Panc1 (cell line): ENCODE measurements around the gene LRCH1. TPM values are rescaled to one million over a fixed set of nuclear protein-coding genes. Genes with fewer than 3 reads are reported as not detected.

Source experiments
- ATAC-seq: fragments of 200-7000 bp; cut with Tn5 transposase; 2 replicates; pipeline ENCODE4 v1.9.1; 2020; ENCODE audit warnings: mild to moderate bottlenecking, moderate library complexity
- BruUV-seq: library from RNA; stranded (reverse); fragments of 400-500 nt; replicated peaks from 2 replicates; lab custom pipeline; 2021; lab: Mats Ljungman, UMichigan
- CTCF ChIA-PET: fragments of 300-600 bp; sonication (Branson Sonifier 250); formaldehyde crosslinking; loops from one replicate; lab custom pipeline; 2022; ENCODE audit warnings: antibody characterized with exemption; lab: Charles Lee
- POLR2A ChIA-PET: fragments of 300-600 bp; sonication (Branson Sonifier 250); formaldehyde crosslinking; loops from one replicate; lab custom pipeline; 2022; ENCODE audit warnings: antibody characterized with exemption; lab: Charles Lee
- DNase-seq: peaks from one replicate; pipeline ENCODE4 v3.0.0-alpha.2; 2010; ENCODE audit warnings: low read depth, low spot score
- H3K27ac ChIP-seq: 2 replicates; pipeline ENCODE4 v1.5.1; 2011; ENCODE audit warnings: mild to moderate bottlenecking, low read length, inconsistent platforms
- H3K27me3 ChIP-seq: fragments of 200-500 bp; sonication (Bioruptor generic); 2 replicates; pipeline ENCODE4 v1.6.0; 2014; ENCODE audit warnings: low read length, inconsistent platforms; ENCODE audit not compliant: control insufficient read depth, insufficient read depth
- H3K36me3 ChIP-seq: fragments of 200-500 bp; sonication (Bioruptor generic); 2 replicates; pipeline ENCODE4 v1.5.1; 2014; ENCODE audit warnings: inconsistent platforms, mild to moderate bottlenecking, low read length, moderate library complexity; ENCODE audit not compliant: control insufficient read depth, insufficient read depth
- H3K4me1 ChIP-seq: 2 replicates; pipeline ENCODE4 v1.5.1; 2011; ENCODE audit warnings: inconsistent platforms, mild to moderate bottlenecking, low read length, moderate library complexity; ENCODE audit not compliant: control insufficient read depth, insufficient read depth
- H3K4me3 ChIP-seq, 2 experiments: 2 replicates each; pipeline ENCODE4 v1.5.1; 2011 to 2012; ENCODE audit warnings: low read depth in 2 of 2, low read length in 2 of 2, mild to moderate bottlenecking in 2 of 2, inconsistent platforms in 1 of 2, moderate library complexity in 1 of 2
- H3K9me3 ChIP-seq: fragments of 200-500 bp; sonication (Bioruptor generic); 2 replicates; pipeline ENCODE4 v1.5.1; 2014; ENCODE audit warnings: low read depth, mild to moderate bottlenecking, inconsistent platforms, low read length, moderate library complexity; ENCODE audit not compliant: control insufficient read depth, insufficient read depth
- POLR2AphosphoS5 ChIP-seq: IDR thresholded peaks from 2 replicates; pipeline ENCODE4 v1.6.1; 2012; ENCODE audit warnings: mild to moderate bottlenecking, low read depth, low read length, moderate library complexity
- SIN3A ChIP-seq: IDR thresholded peaks from 2 replicates; pipeline ENCODE4 v1.6.1; 2012; ENCODE audit warnings: low read depth, mild to moderate bottlenecking, low read length, moderate library complexity, borderline replicate concordance; ENCODE audit not compliant: insufficient read depth
- TCF7L2 ChIP-seq: IDR thresholded peaks from 2 replicates; pipeline ENCODE4 v1.6.1; 2011; ENCODE audit warnings: mild to moderate bottlenecking, low read depth, low read length, inconsistent platforms
- in situ Hi-C: cut with HindIII; loops from 2 replicates; pipeline ENCODE4 v1.10.0; 2016; ENCODE audit warnings: low sequenced_read_pairs, low pct_unique_long_range_greater_than_20kb
- intact Hi-C: fragments of 100-400 bp; cut with micrococcal nuclease; formaldehyde crosslinking; loops from one replicate; pipeline ENCODE4 v1.10.0; 2022; ENCODE audit not compliant: unreplicated experiment
- total RNA-seq: library from RNA; stranded (reverse); gene quantifications from one replicate; pipeline ENCODE4 v1.2.1, GENCODE V29; 2021; ENCODE audit not compliant: unreplicated experiment
- TF ChIP-seq, protein P1 (sequence below): fragments of 450-650 bp; IDR thresholded peaks from 2 replicates; pipeline ENCODE4 v1.5.1; 2017; ENCODE audit warnings: mild to moderate bottlenecking
- TF ChIP-seq, protein P2 (sequence below), 2 experiments: IDR thresholded peaks; 2 replicates each; pipeline ENCODE4 v1.6.1; 2011 to 2012; ENCODE audit warnings: low read depth in 2 of 2, control low read depth in 1 of 2, low read length in 1 of 2, mild to moderate bottlenecking in 1 of 2, moderate library complexity in 1 of 2; ENCODE audit not compliant: insufficient read depth in 1 of 2

Gene LRCH1
- total RNA-seq, 1 experiment from 2014 or later, result 7.9 TPM

DNA sequence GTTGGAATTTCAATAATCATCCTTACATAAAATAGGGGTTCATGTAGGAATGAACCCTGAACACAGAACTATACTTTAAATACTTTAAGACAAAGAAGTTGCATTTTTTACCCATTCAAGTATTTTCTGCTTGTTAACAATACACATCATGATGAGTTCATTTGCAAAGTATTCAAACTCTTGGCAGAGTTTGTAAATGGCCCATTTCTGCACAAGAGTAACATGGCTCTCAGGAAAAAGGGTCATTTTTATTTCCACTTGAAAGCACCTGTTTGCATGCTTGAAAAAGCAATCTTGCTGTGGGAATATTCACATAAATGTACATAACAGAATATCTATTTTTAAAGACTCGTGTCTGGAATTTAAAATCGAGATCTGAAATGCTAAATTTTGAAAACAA lies 225.9 kb downstream of the LRCH1 start:
- no peak overlapping the region for H3K27ac ChIP-seq
- no peaks in the 10 kb centered on the region for H3K27me3 ChIP-seq
- POLR2A ChIA-PET, result no interaction called here
- no peaks in the 10 kb centered on the region for H3K4me1 ChIP-seq
- ATAC-seq (no peak), DNase-seq (no peak)
- intact Hi-C loops (no loop called here), in situ Hi-C loops (no loop called here)
- TF ChIP-seq, protein P1, sequence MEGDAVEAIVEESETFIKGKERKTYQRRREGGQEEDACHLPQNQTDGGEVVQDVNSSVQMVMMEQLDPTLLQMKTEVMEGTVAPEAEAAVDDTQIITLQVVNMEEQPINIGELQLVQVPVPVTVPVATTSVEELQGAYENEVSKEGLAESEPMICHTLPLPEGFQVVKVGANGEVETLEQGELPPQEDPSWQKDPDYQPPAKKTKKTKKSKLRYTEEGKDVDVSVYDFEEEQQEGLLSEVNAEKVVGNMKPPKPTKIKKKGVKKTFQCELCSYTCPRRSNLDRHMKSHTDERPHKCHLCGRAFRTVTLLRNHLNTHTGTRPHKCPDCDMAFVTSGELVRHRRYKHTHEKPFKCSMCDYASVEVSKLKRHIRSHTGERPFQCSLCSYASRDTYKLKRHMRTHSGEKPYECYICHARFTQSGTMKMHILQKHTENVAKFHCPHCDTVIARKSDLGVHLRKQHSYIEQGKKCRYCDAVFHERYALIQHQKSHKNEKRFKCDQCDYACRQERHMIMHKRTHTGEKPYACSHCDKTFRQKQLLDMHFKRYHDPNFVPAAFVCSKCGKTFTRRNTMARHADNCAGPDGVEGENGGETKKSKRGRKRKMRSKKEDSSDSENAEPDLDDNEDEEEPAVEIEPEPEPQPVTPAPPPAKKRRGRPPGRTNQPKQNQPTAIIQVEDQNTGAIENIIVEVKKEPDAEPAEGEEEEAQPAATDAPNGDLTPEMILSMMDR, result no peak
- TF ChIP-seq SIN3A (no peak), POLR2AphosphoS5 (no peak), TCF7L2 (no peak)
- TF ChIP-seq, protein P2, sequence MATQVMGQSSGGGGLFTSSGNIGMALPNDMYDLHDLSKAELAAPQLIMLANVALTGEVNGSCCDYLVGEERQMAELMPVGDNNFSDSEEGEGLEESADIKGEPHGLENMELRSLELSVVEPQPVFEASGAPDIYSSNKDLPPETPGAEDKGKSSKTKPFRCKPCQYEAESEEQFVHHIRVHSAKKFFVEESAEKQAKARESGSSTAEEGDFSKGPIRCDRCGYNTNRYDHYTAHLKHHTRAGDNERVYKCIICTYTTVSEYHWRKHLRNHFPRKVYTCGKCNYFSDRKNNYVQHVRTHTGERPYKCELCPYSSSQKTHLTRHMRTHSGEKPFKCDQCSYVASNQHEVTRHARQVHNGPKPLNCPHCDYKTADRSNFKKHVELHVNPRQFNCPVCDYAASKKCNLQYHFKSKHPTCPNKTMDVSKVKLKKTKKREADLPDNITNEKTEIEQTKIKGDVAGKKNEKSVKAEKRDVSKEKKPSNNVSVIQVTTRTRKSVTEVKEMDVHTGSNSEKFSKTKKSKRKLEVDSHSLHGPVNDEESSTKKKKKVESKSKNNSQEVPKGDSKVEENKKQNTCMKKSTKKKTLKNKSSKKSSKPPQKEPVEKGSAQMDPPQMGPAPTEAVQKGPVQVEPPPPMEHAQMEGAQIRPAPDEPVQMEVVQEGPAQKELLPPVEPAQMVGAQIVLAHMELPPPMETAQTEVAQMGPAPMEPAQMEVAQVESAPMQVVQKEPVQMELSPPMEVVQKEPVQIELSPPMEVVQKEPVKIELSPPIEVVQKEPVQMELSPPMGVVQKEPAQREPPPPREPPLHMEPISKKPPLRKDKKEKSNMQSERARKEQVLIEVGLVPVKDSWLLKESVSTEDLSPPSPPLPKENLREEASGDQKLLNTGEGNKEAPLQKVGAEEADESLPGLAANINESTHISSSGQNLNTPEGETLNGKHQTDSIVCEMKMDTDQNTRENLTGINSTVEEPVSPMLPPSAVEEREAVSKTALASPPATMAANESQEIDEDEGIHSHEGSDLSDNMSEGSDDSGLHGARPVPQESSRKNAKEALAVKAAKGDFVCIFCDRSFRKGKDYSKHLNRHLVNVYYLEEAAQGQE (IDR thresholded peaks at IDR 0.05; ENCODE audit: insufficient read depth in 1 of 2, low read depth in 2 of 2, low read length in 1 of 2), result no peak
- H3K9me3 ChIP-seq, result no peaks in the 10 kb centered on the region
- CTCF ChIA-PET, result no interaction called here
- H3K4me3 ChIP-seq, result no peak overlapping the region
- H3K36me3 ChIP-seq, result peaks cover 48% of the 10 kb centered on the region
- BruUV-seq, result no TSS peak

DNA sequence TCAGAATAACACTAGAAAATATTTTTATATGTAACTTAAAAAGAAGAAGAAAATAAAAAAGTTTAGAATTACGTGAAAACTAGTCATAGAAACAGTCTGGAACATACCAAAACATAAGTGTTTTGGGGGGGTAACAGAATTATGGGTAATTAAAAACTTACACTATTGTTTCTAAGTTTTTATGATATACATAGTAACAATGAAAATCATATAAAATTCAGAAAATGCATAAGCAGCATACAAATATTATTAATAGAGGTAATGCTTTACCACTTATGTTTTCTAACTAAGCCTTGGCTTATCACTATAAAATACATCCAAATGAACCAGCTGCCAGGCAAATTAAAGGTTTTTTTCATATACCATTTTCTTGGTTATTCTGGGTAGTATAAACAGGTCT lies 229.1 kb downstream of the LRCH1 start:
- TF ChIP-seq SIN3A, result no peak
- TF ChIP-seq, protein P1, result no peak
- TF ChIP-seq, protein P2 (IDR thresholded peaks at IDR 0.05; ENCODE audit: insufficient read depth in 1 of 2, low read depth in 2 of 2, low read length in 1 of 2), result no peak
- no peak for TF ChIP-seq POLR2AphosphoS5
- TF ChIP-seq TCF7L2, result no peak
- no TSS peak for BruUV-seq
- peaks cover 45% of the 10 kb centered on the region for H3K36me3 ChIP-seq
- in situ Hi-C loops, result no loop called here
- intact Hi-C loops, result no loop called here
- DNase-seq, result no peak
- POLR2A ChIA-PET, result no interaction called here
- no peak overlapping the region for H3K4me3 ChIP-seq
- no peak overlapping the region for H3K27ac ChIP-seq
- H3K4me1 ChIP-seq, result no peaks in the 10 kb centered on the region
- no peak for ATAC-seq
- CTCF ChIA-PET, result no interaction called here
- no peaks in the 10 kb centered on the region for H3K9me3 ChIP-seq
- no peaks in the 10 kb centered on the region for H3K27me3 ChIP-seq
